Activated naive CD4-positive, alpha-beta T cell treated with anti-CD3 and anti-CD28 coated beads, Interleukin-2, amount 50 U/mL, for 72 hours (primary cell): Measurements from ENCODE around the gene MTHFR. TPM values are rescaled to one million over a fixed set of nuclear protein-coding genes. Genes with fewer than 3 reads are reported as not detected.
"Not testable (repeated sequence)": the region's sequence is repeated elsewhere in the genome, so short reads cannot be mapped to it uniquely, and the experiment has no call there.

Experiments used
- ATAC-seq, 2 donors: fragments of 150-1000 bp; cut with Tn5 transposase; 2 replicates each; pipeline ENCODE4 v1.10.0; 2021; ENCODE audit warnings: mild to moderate bottlenecking in 2 of 2, moderate library complexity in 2 of 2
- DNase-seq, 2 donors: peaks; one replicate each; pipeline ENCODE4 v3.0.0; 2021 to 2022; ENCODE audit warnings: low spot score in 2 of 2
- H3K27ac Mint-ChIP-seq, 2 donors: one replicate each; pipeline ENCODE4 v1.8.0; 2022; ENCODE audit warnings: mild to moderate bottlenecking in 2 of 2, mixed read lengths in 2 of 2
- H3K36me3 Mint-ChIP-seq, 2 donors: one replicate each; pipeline ENCODE4 v1.8.0; 2022; ENCODE audit warnings: mixed read lengths in 2 of 2
- H3K9me3 Mint-ChIP-seq, 2 donors: one replicate each; pipeline ENCODE4 v1.8.0; 2022; ENCODE audit warnings: mixed read lengths in 2 of 2
- total RNA-seq, 2 donors: library from RNA; stranded (reverse); gene quantifications; one replicate each; pipeline ENCODE4 v1.2.3, GENCODE V29; 2022

The MTHFR gene
- total RNA-seq, 2 donors from 2014 or later, result 14.8 to 18.2 TPM

- Mint-ChIP-seq H3K27ac (peak overlapping the region; percentile 22 to 90), H3K36me3 (peaks cover 2 to 10% of the 10 kb centered on the region in 2 donors)
- ATAC-seq, DNase-seq, H3K9me3 Mint-ChIP-seq: not testable (repeated sequence)
Observed at GRCh38 chr1:11803924-11804665, 1.7 kb downstream of the MTHFR start.

- DNase-seq, result peak; percentile 74 to 78
- Mint-ChIP-seq H3K9me3 (no peaks in the 10 kb centered on the region), H3K36me3 (peaks cover 0 to 10% of the 10 kb centered on the region in 2 donors), H3K27ac (peak overlapping the region; percentile 14 to 90)
- peak; percentile 25 to 42 for ATAC-seq
Observed at GRCh38 chr1:11802973-11803885, 2.5 kb downstream of the MTHFR start.

GRCh38 chr1:11802616-11802972, 3.2 kb downstream of the MTHFR start:
- Mint-ChIP-seq H3K27ac (peak overlapping the region in 1 of 2 donors; percentile 90), H3K36me3 (peaks cover 0 to 10% of the 10 kb centered on the region in 2 donors), H3K9me3 (no peaks in the 10 kb centered on the region)
- DNase-seq (no peak), ATAC-seq (no peak)

- ATAC-seq, result no peak
- Mint-ChIP-seq H3K27ac (no peak overlapping the region), H3K36me3 (peaks cover 0 to 10% of the 10 kb centered on the region in 2 donors), H3K9me3 (no peaks in the 10 kb centered on the region)
- no peak for DNase-seq
Observed at GRCh38 chr1:11800756-11801433, 4.9 kb downstream of the MTHFR start.

GRCh38 chr1:11800391-11800755, 5.4 kb downstream of the MTHFR start:
- ATAC-seq (no peak), DNase-seq (no peak)
- H3K27ac Mint-ChIP-seq, result peak overlapping the region in 1 of 2 donors; percentile 61
- no peaks in the 10 kb centered on the region for H3K9me3 Mint-ChIP-seq
- peaks cover 0 to 10% of the 10 kb centered on the region in 2 donors for H3K36me3 Mint-ChIP-seq

GRCh38 chr1:11799896-11800295, 5.9 kb downstream of the MTHFR start:
- DNase-seq (no peak), ATAC-seq (no peak)
- H3K36me3 Mint-ChIP-seq, result peaks cover 0 to 10% of the 10 kb centered on the region in 2 donors
- no peaks in the 10 kb centered on the region for H3K9me3 Mint-ChIP-seq
- H3K27ac Mint-ChIP-seq, result no peak overlapping the region

GRCh38 chr1:11799099-11799498, 6.7 kb downstream of the MTHFR start:
- Mint-ChIP-seq H3K36me3 (peaks cover 0 to 10% of the 10 kb centered on the region in 2 donors), H3K27ac (no peak overlapping the region)
- no peak for ATAC-seq

GRCh38 chr1:11797525-11798216, 8.1 kb downstream of the MTHFR start:
- Mint-ChIP-seq H3K9me3 (no peaks in the 10 kb centered on the region), H3K27ac (no peak overlapping the region), H3K36me3 (peaks cover 0 to 3% of the 10 kb centered on the region in 2 donors)
- ATAC-seq, result no peak
- DNase-seq, result no peak

More at GRCh38 chr1:11799099-11799498, 6.7 kb downstream of the MTHFR start:
- no peaks in the 10 kb centered on the region for H3K9me3 Mint-ChIP-seq
- no peak for DNase-seq

GRCh38 chr1:11796036-11796828, 9.5 kb downstream of the MTHFR start:
- no peaks in the 10 kb centered on the region for H3K9me3 Mint-ChIP-seq
- peak overlapping the region in 1 of 2 donors; percentile 50 for H3K27ac Mint-ChIP-seq
- no peak for DNase-seq
- ATAC-seq, result no peak
- H3K36me3 Mint-ChIP-seq, result no peaks in the 10 kb centered on the region

GRCh38 chr1:11795238-11795890, 10.4 kb downstream of the MTHFR start:
- Mint-ChIP-seq H3K9me3 (no peaks in the 10 kb centered on the region), H3K36me3 (no peaks in the 10 kb centered on the region), H3K27ac (peak overlapping the region; percentile 22 to 82)
- ATAC-seq (no peak), DNase-seq (no peak)

- ATAC-seq (no peak), DNase-seq (no peak)
- no peaks in the 10 kb centered on the region for H3K9me3 Mint-ChIP-seq
- peak overlapping the region in 1 of 2 donors; percentile 26 for H3K27ac Mint-ChIP-seq
- H3K36me3 Mint-ChIP-seq, result no peaks in the 10 kb centered on the region
Observed at GRCh38 chr1:11794446-11795237, 11.1 kb downstream of the MTHFR start.

GRCh38 chr1:11793819-11794218, 11.9 kb downstream of the MTHFR start:
- ATAC-seq (no peak), DNase-seq (no peak)
- no peak overlapping the region for H3K27ac Mint-ChIP-seq
- no peaks in the 10 kb centered on the region for H3K36me3 Mint-ChIP-seq
- no peaks in the 10 kb centered on the region for H3K9me3 Mint-ChIP-seq

GRCh38 chr1:11792106-11792505, 13.7 kb downstream of the MTHFR start:
- H3K27ac Mint-ChIP-seq, result peak overlapping the region; percentile 57 to 62

GRCh38 chr1:11790880-11791715, 14.7 kb downstream of the MTHFR start:
- H3K27ac Mint-ChIP-seq, result peak overlapping the region; percentile 62 to 76
- no peak for ATAC-seq
- no peak for DNase-seq
- H3K9me3 Mint-ChIP-seq, result no peaks in the 10 kb centered on the region
- H3K36me3 Mint-ChIP-seq, result no peaks in the 10 kb centered on the region

More at GRCh38 chr1:11792106-11792505, 13.7 kb downstream of the MTHFR start:
- Mint-ChIP-seq H3K9me3 (no peaks in the 10 kb centered on the region), H3K36me3 (no peaks in the 10 kb centered on the region)
- ATAC-seq, result no peak
- DNase-seq, result no peak
